AG10803 (cell line): ENCODE results near the gene NCOA4.
A peak's percentile ranks its signal among the peaks of the same experiment; 100 is the strongest.

Experiments
- DNase-seq: peaks from one replicate; pipeline ENCODE4 v3.0.0; 2010; ENCODE audit warnings: low read depth
- H3K4me3 ChIP-seq: 2 replicates; pipeline ENCODE4 v1.5.1; 2011; ENCODE audit warnings: mild to moderate bottlenecking, low read length, control low read depth
- CTCF ChIP-seq: conservative IDR thresholded peaks from 2 replicates; pipeline ENCODE4 v1.5.1; 2011; ENCODE audit warnings: mild to moderate bottlenecking, low read length, control low read depth, inconsistent platforms

The NCOA4 gene

DNA sequence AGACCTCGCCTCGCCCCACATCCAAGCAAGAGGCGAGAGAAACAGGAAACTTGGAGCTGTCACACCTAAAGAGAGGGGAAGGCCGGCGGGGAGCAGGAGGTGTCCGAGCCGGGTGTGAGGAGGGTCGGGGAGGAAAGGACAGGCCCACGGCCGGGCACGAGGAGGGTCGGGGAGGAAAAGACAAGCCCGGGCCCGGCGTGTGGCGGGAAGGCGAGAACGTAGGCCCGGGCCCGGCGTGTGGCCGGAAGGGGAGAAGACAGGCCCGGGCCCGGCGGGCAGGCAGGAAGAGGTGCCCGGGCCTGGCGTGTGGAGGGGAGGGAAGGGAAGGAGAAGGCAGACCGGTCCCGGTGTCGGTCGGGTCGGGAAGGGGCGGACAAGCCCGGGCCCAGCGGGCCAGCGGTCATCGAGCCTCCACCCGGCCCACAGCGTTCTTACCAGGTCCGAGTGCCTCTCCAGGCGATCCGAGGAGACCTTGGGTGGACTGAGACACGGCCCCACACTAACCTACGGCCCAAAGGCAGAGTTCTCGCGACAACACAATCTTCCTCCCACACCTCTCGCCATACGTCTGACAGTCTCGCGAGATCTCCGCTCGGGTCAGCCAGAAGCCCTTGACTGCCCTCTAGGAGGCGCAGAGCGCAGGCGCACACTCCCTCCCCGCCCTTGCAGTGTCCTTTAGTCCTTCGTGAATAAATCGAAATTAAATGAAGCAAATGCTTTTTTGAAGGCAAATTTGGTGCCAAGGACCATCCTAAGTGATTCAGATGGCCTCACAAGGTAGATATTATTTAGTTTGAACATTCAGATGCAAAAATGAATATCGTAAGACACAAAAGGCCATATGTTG lies at the start of gene NCOA4:
NCOA4 (minus strand) TSS at position 533 of the 847 bp plus-strand sequence. CDS start 13,943 bp downstream, outside the sequence.
- peak within 1 kb of the TSS; percentile 94 for H3K4me3 ChIP-seq
- DNase-seq: peak; percentile 98
- TF ChIP-seq CTCF: peak; percentile 81

GRCh38 chr10:46079831-46080585 lies 49.6 kb upstream of the NCOA4 start:
- H3K4me3 ChIP-seq: no peak overlapping the region
- peak; percentile 31 for DNase-seq
- TF ChIP-seq CTCF: no peak

GRCh38 chr10:46077731-46078413 lies 47.4 kb upstream of the NCOA4 start:
- no peak for TF ChIP-seq CTCF
- H3K4me3 ChIP-seq: no peak overlapping the region
- no peak for DNase-seq

GRCh38 chr10:46077141-46077554 lies 46.7 kb upstream of the NCOA4 start:
- peak; percentile 49 for DNase-seq
- TF ChIP-seq CTCF: no peak
- no peak overlapping the region for H3K4me3 ChIP-seq

DNA sequence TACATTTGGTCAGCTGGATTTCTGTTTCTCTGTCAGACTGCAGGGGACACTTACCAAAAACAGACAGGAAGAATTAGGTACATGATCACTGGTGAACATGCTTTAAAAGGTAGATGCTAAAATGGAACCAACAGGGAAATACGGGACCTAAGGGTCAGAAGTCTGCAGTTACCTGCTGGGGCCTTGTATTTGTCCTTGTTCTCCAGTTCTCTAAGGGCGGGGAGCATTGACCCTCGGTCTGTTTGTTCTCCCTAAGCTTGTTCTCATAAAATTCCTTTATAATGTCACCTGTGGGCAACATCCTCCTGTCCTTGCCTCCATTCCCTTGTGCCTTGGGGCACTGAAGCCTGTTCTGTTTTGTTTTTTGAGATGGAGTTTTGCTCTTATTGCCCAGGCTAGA lies 45.4 kb upstream of the NCOA4 start:
- no peak for TF ChIP-seq CTCF
- H3K4me3 ChIP-seq: no peak overlapping the region
- no peak for DNase-seq

DNA sequence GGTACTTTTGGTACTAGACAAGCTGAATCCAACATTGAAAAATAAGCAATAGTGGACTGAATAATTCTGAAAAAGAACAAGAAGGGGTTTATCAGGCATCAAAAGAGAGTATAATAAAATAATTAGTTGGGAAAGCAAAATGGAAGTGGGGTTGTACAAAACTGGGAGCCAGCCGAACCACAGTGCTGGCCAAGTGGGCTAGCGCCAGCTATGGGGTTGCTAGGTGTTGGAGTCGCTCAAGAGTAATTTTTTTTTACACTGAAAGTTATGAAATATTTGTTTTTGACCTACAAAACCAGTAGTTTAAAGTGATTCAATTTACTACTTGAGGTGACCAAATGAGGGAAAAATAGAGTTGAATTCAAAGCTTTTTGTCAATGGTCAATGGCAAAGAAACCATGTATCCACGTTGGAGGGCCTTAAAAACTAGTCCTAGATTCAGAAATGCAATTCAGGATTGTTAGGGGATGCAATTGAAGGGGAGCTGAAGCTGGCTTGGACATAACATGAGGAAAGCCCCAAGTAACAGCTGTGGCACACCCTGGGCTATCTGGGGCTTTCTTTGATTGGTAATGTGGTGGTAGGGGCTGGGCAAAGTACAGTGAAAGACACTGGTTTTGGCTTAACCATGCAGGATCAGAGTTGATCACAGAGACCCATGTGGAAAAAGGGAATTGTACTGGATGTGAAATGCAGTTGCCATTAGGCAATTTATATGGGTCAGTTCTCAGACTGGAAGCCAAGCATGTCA lies 43.9 kb upstream of the NCOA4 start:
- no peak for DNase-seq
- no peak overlapping the region for H3K4me3 ChIP-seq
- no peak for TF ChIP-seq CTCF
